HG02798 (cell line): ENCODE measurements around the gene INTS13.
A peak's percentile ranks its signal among the peaks of the same experiment; 100 is the strongest.
"Not testable (repeated sequence)": the region's sequence is repeated elsewhere in the genome, so short reads cannot be mapped to it uniquely, and the experiment has no call there.

Experiments used
- ATAC-seq: cut with Tn5 transposase; IDR thresholded peaks from one replicate; pipeline ENCODE4 v1.9.1; 2021; ENCODE audit warnings: mild to moderate bottlenecking; ENCODE audit not compliant: unreplicated experiment, poor library complexity

INTS13 gene

GRCh38 chr12:26871985-26872384 is 65.8 kb downstream of the INTS13 start:
- no peak for ATAC-seq

DNA sequence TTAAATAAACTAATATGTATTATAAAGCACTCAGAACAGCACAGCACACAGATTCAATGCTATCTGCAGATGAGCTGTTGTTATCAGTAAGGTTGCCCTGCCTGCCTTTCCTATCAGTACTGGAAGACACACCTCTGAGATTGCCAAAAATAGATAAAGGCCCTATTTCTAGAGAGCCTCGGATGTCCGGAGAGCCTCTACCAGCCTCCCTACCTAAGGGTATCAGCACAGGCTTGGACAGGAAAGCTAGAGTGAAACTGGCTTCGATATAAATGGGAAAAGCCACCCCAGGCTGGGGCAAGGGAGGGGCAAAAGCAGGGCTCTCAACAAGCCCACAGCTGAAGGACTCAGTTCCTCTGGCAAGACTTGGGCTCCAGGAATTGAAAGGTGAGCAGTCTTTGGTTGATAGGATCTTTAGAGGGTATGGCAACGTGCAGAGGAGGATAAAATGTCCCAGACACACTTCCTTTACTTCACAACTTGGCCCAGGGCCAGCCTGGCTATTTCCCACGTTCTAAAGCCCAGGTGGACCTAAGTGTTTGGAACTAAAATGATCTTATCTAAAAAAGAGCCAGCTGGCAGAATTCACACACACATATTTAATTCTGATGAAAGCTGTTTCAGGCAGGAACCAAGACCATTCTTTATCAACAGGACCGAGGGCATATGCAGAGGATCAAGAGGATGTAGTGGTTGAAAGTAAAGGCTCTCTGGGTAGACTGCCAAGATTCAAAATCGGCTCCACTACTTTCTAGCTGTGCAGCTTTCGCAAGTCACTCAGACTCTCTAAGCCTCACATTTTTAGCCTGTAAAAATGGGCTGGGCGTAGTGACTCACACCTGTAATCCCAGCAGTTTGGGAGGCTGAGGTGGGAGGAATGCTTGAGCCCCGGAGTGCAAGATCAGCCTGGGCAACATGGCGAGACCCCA is 67.0 kb downstream of the INTS13 start:
- peak; percentile 32 for ATAC-seq

- no peak for ATAC-seq
These were observed 67.8 kb downstream of the INTS13 start for GRCh38 chr12:26869908-26870459.

DNA sequence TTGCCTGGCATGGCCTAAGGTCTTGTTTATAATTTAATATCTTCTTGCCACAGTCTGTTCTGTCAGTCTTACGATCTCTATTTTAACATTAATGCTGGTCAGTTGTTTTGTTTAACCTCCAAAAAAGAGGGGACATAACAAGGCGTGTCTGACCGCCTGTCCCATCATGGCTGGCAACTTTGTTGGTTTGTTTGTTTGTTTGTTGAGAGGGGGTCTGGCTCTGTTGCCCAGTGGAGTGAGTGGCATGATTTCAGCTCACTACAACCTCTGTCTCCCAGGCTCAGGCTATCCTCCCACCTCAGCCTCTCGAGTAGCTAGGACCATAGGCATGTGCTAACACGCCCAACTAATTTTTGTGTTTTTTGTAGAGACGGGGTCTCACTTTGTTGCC is 68.7 kb downstream of the INTS13 start:
- no peak for ATAC-seq

GRCh38 chr12:26868447-26869103 is 69.2 kb downstream of the INTS13 start:
- no peak for ATAC-seq

DNA sequence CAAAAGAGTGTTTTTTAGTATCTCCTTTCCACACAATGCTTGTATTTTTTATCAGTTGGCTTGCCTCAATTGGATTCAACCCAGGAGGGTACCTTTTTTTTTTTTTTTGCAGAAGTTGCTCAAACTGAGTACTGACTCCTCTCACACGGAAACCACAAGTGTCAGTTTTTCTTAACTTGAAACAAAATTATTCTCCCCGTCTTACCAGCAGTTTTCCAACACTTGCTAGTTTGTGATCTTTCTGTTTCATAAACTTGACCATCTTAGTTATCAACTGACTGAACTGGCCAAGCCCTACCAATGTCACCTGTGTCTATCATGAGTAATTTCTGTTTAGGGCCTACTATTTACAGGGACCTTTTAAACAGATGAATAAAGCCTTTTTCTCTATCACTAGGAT is 70.7 kb downstream of the INTS13 start:
- peak; percentile 79 for ATAC-seq

DNA sequence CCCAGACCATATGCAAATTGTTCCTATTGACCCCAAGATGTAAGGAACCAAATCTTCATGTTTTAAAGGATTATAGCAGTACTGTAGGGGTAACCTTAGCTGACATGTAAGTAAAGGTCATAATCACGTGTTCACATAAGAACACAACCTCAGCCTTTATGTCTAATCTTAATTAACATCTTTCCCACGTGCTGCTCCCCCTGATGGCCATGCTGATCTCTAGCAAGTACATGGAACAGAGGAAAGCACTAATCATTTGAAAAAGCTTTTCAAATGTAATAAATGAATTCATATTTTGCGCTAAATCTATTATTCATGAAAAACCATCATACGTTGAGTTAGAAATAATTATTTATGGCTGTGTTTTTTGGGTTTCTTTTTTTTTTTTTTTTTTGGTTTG is 74.3 kb downstream of the INTS13 start:
- ATAC-seq, result no peak

DNA sequence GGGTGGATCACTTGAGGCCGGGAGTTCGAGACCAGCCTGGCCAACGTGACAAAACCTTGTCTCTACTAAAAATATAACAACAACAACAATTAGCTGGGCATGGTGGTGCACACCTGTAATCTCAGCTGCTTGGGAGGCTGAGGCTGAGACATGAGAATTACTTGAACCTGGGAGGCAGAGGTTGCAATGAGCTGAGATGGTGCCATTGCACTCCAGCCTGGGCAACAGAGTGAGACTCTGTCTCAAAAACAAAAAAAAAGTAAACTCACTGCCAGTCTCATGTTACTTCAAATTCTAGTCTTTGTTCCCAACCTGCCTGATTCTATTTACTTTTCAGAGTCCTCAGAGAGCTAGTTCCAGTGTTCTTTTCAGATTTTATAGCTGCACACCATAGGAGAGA is 75.0 kb downstream of the INTS13 start:
- not testable (repeated sequence) for ATAC-seq

GRCh38 chr12:26861690-26862089 is 76.1 kb downstream of the INTS13 start:
- no peak for ATAC-seq

GRCh38 chr12:26857465-26858176 is 80.2 kb downstream of the INTS13 start:
- no peak for ATAC-seq

GRCh38 chr12:26855337-26855736 is 82.4 kb downstream of the INTS13 start:
- ATAC-seq, result no peak
